Epithelial cell of proximal tubule (primary cell): ENCODE results near the gene RAB21. TPM values are rescaled to one million over a fixed set of nuclear protein-coding genes. Genes with fewer than 3 reads are reported as not detected.

Experiments
- DNase-seq: peaks from one replicate; pipeline ENCODE4 v3.0.0-alpha.2; 2011; ENCODE audit warnings: low read depth
- H3K4me3 ChIP-seq: 2 replicates; pipeline ENCODE4 v1.5.1; 2011; ENCODE audit warnings: low read depth, mild to moderate bottlenecking, low read length
- CTCF ChIP-seq: conservative IDR thresholded peaks from 2 replicates; pipeline ENCODE4 v1.5.1; 2012; ENCODE audit warnings: low read depth, mild to moderate bottlenecking, low read length
- total RNA-seq: library from RNA; depleted of rRNA; stranded (reverse); fragments of >200 nt; gene quantifications from 2 replicates; pipeline ENCODE4 v1.2.3, GENCODE V29; 2015

The RAB21 gene
- total RNA-seq, 1 donor from 2014 or later, result 33.2 TPM

DNA sequence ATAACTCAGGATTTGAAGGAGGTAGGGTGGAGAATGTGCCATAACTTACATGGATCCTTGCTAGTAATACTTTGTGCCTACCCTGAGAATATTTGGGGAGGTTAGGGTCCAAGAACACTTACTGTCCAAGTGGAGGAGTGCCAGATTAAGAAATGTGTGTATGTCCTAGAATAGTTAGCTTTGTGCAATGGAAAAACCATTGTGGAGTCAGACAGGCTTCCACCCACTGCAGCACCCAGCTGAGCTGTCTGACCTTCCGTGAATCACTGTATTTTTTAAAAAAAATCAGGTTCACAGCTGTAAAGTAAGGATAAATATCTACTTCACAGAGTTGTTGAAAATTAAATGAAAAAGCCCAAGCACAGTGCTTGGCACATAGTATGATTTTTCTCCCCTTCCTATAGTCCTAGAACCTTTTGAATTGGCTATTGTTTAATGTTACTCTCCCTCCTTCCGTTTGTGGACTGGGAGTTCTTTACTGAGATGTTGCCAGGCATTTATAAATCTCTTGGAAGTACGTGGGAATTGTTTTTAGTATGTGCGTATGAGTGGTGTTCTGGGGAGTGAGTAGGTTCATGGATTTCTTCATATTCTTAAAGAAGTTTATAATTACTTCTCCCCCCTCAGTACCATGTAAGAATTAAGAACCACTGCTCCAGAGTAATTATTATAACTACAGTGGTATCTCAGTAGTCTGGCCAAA, 9.2 kb downstream of the RAB21 start:
- DNase-seq, result no peak
- no peak overlapping the region for H3K4me3 ChIP-seq
- no peak for TF ChIP-seq CTCF

GRCh38 chr12:71764587-71765321, 10.1 kb downstream of the RAB21 start:
- DNase-seq, result no peak
- no peak overlapping the region for H3K4me3 ChIP-seq
- TF ChIP-seq CTCF, result no peak

DNA sequence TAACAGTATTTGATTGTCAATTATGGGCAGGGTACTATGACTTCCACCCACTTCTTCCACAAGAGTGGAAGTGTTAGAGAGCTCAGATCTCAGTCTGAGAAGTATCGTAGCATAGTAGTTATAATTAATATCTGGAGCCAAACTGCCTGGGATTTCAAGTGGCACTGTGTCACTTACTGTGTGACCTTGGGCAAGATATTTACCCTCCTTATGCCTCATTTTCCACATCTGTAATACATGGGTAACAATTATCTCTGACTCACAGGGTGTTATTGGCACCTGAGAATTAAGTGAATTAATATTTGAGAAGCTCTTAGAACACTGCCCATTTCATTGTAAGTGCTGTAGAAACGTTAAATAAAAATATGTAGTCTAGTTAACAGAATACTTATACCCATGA, 11.5 kb downstream of the RAB21 start:
- no peak for TF ChIP-seq CTCF
- no peak overlapping the region for H3K4me3 ChIP-seq
- DNase-seq, result no peak

- no peak overlapping the region for H3K4me3 ChIP-seq
- TF ChIP-seq CTCF, result no peak
- no peak for DNase-seq
Observed at GRCh38 chr12:71767183-71767582, 12.5 kb downstream of the RAB21 start.

DNA sequence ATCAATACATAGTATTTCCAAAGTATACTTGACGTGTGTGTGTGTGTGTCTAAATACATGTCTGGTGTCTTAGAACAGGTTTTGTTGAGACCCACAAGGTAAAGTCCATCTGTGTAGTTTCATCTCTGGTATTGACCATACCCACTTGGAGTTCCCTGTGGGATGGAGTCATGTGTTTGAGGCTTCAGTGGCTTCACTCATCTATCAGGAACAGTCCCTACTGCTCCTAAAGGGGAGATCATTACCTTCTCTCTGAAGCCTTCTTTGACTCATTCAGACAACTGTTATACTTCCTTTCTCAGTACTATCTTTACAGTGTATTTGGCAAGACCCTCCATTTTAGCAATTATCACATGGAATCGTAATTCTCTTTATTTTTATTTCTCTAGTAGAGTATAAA, 14.2 kb downstream of the RAB21 start:
- DNase-seq, result no peak
- H3K4me3 ChIP-seq, result no peak overlapping the region
- TF ChIP-seq CTCF, result no peak

- DNase-seq, result peak; percentile 79
- H3K4me3 ChIP-seq, result no peak overlapping the region
- no peak for TF ChIP-seq CTCF
Observed at GRCh38 chr12:71771069-71771468, 16.4 kb downstream of the RAB21 start.

DNA sequence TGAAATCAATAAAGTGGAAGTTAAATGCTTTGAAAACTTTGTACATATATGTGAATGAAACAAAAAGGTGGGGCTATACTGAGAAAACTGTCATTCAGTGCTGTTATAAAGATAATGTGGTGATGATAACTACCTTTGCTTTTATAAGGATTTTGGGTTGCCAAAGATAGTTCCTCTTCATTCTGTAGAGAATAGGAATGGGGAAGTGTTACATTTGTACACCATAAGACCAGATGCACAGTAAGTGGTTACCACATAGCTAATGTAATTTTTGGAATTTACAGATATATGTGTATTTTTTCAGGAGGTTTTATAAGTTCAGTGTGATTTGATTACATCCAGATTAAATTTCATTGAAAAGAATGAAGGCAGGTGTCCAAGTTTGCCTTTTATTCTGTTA, 18.1 kb downstream of the RAB21 start:
- DNase-seq, result no peak
- no peak overlapping the region for H3K4me3 ChIP-seq
- no peak for TF ChIP-seq CTCF
